CD4-positive, alpha-beta T cell treated with Interleukin-17A for 4 hours (primary cell): ENCODE results near the gene PALLD.

ENCODE experiments used
- DNase-seq: peaks from one replicate; pipeline ENCODE4 v3.0.0-alpha.2; 2020; ENCODE audit warnings: mixed read lengths

Gene PALLD

DNA sequence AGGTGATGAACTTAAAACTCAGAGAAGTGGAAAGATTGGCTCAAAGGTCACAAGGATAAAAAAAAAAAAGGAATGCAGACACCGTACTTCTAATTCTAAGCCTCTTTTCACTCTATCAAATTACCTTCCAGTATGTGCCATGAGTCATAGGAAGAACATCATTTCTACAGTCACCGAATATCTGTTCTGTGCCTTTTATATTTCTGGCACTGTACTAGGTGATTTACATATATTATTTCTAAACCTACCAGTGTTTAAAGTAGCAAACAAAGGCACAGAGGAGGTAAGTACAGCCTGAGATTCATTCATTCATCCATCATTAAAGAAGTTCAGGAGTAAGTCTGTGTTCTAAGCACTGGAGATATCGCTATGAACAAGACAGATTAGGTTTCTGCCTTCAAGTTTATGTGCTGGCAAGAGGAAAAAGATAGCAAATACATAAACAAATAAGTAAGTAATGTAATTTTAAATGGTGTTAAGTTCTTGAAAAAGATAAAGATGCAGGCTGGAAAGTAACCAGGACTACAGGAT, 65.3 kb downstream of the PALLD start:
- DNase-seq = no peak

DNA sequence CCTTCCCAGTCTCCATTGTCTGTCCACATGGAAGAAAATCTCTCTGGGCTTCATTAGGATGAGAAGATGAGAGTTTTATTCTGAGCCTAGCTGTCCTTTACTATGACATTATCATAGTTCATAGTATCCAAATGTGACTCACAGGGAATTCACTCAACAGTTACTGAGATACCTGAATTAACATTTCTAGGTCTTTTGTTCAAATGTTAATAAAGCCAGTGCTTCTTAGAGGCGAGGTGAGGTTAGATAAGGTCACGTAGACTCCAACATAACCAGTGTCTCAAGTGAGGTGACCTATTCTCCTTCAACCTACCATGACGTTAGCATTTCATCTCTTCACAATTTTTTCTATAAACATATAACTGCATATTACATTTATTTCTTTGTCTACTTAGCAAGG, 67.2 kb downstream of the PALLD start:
- no peak for DNase-seq

DNA sequence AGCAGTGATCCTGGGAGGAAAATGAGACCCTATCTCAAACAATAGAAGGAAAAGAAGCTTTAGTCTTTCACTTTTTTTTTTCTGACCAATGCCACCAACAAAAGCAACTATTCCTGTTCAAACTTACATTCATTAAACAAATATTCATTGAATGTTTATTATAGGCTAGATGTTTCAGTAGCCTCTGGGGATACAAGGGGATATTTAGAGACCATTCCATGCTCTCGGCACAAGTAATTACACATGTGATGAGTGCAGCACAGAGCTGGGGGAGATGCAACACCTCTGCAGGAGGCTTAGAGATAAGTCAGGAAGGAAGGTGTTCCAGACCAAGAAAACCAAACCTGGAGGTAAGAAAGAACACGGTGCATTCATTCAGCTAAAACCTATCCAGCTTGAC, 68.3 kb downstream of the PALLD start:
- DNase-seq = no peak

DNA sequence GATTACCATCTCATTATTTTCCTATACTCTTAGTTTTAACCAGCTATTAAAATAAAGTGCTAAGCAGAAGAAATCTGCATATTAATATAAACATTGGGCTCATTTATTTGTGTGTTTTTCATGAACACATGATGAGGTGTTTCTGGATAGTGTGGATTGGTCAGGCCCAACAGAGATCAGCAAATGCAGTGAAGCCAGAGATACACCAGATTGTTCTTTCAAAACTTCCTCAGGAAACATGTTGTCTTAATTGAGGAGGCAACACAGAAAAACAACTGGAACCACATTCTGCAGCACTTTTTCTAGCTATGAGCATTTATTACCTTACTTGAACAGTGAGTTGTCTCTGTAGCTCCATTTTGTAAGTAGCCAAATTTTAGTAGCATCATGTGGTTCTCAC, 69.9 kb downstream of the PALLD start:
- DNase-seq = no peak

DNA sequence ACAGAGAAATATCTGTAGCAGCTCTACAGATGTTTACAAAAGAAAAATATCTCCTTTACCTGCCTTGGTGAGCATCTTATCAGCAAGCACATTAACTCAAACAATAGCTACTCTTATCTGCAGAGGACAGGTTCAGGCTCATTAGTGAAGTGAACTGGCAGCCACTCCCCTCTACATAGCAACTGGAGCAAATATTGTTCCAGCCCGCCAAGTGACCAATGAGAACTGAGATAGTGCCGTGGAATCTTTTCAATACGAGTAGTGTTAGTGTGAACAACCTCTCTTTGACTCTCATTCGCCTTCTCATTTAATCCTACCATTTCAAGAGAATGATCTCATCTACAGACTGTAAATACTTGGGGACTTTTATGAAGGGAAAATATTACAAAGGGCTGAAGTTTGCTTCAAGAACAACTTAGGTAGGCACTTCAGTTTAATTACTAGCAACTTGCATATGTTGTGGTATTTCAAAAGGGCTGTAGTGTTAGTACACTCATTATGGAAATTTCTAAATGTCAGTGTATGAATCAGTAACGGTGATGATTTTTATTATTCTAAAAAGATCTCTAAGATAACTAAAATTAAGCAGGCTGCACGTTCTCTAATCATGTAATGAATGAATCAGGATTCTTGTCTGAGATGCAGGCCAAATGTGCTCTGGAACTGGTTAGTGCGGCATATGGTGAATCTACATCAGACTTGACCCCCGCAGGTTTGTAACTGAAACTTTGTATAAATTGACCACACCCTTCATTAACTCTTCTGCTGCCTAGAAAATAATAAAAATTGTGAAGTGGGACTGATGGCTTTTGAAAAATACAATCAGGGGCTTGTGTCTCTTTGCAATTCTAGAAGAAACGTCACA, 72.4 kb downstream of the PALLD start:
- DNase-seq = no peak

DNA sequence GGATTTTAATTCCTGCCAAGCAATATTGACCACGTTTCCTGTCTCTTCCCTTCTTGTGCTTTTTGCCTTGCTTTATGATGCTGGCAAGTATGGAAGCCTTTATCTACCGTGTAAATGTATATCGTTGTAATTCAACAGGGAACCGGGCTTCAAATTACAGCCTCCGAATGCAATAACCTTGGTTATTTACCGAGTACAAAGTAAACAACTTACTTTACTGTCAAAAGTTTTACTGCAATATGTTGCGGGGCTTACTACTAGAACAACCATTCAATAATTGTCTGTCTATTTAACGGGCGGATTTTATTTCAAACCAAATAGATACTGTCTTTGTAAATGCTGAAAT, 73.1 kb downstream of the PALLD start:
- DNase-seq = no peak

DNA sequence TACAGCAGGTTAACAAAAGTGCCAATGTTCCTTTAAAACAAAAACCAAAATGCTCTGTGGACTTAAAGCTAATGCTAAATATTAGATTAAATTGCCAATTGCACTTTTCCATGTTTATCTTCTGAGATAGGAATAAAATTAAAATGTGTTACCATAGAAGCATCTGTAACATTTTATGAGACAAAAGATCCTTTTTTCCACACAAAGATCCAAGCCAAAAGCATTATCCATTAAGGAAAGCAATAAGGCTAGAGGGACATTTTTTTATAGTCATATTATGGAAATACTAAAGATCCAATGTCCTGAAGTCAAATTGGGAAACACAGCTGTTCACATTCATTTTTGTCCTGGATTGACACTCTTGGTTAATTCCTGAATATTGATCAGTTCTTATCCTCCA, 73.6 kb downstream of the PALLD start:
- DNase-seq = no peak

DNA sequence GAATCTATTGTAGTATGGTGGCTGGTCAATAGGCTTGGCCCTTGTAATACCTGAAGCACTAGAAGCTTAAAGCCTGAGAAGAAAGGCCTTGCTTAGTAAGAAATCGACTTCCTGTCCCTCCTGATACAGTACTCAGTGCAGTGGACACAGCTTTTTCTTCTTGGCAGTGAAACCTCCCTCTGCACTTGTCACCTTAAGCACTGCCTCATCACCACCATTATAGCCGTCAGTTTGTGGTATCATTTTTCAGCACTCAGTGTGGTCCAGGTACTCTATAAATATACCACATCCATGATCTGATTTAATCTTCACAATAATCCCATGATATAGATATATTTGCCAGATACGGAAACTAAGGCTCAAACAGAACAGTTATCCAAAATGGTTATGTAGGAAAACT, 75.2 kb downstream of the PALLD start:
- no peak for DNase-seq

DNA sequence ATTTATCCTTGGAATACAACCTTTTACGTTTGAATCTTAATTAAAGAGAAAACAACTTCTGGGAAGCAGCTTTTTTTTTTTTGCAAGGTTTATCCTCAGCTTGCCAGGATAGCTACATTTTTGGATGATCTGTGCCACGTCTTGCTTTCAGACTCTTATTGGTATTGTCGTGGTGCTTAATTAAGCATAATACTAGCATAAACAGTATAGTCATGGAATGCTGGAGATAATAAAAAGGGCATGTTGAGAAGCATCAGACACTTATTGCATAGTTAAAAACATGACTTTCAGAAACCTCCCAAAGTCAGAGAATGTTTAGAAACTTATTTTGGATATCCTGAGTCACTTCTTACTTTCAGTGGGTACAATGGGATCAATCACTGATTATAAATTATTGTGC, 77.0 kb downstream of the PALLD start:
- DNase-seq = no peak

DNA sequence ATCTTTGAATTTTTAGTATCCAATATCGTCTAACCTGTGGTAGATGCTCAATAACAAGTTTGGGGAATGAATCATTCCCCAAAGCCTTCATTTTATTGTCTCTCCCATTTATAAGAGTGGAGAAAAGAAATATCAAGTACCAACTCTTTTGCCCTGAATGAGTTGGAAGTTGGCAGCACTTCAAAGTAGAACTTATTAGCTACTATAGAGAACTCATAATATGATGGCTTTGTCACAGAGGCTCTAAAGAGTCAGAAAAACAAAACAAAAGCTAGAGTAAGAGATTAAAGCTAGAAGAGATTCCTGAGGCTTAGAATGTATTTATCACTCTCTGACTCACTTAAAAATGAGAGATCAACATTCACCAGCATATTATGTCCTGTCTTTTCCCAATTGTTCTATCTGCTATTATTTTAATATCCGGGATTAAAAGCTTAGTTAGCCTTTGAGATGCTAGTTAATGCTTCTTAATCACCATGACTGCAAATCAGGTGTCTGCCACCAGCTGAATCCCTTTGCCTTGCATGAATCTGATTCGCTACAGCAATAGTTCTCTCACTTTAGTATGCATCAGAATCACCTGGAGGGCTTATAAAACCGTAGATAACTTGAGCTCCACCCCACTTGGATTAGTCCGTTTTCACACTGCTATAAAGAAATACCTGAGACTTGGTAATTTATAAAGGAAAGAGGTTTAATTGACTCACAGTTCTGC, 77.9 kb downstream of the PALLD start:
- DNase-seq = no peak

DNA sequence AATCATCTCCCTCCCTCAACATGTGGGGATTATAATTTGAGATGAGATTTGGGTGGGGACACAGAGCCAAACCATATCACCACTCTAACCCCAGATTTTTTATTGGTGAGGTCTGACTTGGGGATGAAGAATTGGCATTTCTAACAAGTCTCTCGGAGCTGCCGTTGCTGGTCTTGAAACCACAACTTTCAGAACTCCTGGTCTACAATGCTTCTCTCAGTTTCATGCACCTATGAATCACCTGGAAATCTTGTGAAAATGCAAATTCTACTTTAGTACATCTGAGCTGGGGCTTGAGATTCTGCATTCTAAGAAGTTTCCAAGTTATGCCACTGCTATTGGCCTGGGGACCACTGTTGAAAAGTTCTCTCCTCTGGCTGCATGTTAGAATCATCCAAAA, 78.6 kb downstream of the PALLD start:
- DNase-seq = no peak

DNA sequence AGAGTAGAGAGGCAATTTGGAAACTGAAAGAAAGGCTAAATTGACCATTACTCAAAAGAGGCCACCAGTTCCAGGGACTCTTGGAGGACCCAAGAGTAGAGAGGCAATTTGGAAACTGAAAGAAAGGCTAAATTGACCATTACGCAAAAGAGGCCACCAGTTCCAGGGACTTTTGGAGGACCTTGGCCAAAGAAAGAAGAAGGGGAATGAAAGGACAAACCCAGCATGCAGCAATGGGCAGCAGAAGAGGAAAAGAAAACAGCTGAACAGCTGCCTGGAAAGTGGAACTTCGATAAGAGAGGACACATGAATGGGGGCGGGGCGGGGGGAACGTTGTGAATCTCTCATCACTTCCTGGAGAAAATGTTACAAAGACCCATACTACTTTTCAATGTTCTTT, 80.8 kb downstream of the PALLD start:
- no peak for DNase-seq

DNA sequence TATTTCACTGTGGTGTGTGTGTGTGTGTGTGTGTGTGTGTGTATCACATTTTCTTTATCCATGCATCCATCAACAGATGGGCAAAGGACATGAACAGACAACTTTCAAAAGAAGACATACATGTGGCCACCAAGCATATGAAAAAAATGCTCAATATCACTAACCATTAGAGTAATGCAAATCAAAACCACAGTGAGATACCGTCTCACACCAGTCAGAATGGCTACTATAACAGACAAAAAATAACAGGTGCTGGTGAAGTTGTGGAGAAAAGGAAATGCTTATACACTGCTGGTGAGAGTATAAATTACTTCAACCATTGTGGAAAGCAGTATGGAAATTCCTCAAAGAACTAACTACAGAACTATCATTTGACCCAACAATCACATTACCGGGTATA, 83.4 kb downstream of the PALLD start:
- no peak for DNase-seq

DNA sequence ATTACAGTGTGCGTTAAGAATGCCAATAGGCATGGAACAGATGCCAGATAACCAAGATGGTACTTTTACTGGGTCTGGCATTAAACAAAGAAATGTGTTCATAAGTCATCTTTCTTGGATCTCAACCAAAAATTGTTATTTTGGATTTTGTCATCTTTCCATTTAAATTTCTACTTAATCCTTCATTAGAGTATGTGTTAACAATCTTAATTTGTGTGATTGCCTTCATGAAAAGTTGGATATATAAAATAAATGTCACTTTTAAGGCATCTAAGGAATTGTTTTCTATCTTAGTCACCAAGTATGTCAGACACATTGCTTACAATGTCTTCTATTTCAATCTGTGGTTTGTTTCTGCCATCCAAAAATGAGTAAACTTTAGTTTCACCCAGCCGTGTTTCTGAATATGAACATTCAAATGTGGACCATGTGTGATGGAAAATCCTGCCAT, 87.5 kb downstream of the PALLD start:
- no peak for DNase-seq

DNA sequence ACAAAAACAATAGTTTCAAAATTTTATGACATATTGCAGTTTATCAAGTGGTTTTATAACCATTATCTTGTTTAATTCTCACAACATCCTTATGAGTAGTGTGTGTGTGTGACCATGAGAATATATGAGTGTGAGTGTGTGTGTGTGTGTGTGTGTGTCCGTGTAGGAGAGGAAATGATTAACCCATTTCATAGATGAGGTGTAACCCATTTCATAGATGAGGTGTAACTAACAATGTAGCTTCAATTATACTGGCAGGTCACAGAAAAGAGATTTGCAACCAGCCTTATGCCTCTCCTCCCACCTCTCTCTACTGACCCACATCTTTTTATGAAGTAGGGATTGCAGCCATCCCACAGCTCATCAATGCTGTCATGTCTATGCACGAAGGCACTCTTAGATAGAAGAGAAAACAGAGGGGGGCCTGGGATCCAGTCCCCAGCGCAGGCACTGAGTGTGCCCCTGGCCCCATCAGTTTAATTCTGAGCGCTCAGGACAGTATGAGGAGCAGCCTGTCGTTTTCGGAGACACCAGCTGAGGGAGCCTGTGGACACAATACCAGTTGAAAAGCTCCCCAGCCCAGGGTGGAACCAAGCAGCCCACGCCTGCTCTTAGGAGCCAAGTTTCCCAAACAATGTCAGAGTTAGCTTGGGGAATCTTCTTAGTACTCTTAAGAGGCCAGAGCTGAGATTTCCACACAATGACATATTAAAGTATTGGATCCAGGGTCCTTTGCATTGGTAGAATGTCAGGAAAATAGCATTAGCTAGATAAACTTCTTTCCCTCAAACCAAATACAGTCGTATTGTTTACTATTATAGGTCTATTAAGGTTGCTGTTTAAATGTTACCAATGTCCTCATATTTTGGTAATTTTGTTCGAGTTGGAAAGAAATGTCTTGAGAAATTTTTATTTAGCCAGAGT, 88.6 kb downstream of the PALLD start:
- DNase-seq = peak; percentile 5

DNA sequence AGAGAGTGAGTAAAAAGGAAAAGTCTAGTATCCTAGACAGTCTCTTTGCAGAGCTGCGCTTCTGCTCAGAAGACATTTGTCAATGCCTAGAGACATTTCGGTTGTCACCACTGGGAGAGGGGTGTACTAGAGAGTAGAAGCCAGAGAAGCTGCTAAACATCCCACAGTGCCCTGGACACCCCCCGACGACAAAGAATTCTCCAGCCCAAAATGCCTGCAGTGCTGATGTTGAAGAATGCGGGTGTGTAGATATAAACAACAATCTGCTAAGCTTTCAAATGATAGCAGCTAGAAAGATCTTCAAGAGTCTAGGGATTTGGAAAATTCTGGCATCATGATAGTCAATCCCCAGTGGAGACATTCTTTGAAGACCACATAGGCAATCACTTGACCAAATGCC, 90.1 kb downstream of the PALLD start:
- no peak for DNase-seq

DNA sequence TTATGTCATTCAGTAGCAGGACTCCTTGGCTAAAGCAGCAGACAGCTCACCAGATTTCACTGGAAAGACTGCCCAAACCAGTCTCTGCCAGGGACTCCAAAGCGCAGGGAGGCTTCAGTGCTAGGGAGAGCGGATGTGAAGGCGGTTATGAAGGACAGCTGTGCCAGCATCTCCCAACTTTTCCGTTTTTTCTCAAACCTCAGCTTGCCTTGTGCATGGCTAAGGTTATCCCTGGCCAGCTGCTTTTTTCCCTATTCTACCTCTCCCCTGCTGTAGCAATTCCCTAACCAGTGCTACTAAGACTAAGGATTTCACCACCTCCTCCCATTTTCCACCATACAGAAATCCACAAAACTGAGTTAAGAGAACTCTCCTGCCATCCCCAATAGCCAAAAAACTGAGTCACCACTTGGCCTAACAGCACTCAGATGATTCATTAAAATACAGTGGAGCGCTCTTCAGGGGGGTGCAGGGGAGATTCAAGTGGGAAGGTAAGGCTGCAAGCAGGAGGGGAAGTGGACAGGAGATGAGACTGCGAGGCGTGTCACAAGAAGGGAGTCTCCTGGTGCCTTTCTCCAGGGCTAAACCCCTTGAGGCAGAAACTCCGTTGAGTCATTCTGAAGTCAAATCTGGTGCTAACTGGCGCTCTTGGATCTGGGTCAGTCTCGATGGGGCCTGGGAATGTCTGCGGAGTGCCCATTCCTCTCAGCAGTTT, 90.7 kb downstream of the PALLD start:
- DNase-seq = no peak

DNA sequence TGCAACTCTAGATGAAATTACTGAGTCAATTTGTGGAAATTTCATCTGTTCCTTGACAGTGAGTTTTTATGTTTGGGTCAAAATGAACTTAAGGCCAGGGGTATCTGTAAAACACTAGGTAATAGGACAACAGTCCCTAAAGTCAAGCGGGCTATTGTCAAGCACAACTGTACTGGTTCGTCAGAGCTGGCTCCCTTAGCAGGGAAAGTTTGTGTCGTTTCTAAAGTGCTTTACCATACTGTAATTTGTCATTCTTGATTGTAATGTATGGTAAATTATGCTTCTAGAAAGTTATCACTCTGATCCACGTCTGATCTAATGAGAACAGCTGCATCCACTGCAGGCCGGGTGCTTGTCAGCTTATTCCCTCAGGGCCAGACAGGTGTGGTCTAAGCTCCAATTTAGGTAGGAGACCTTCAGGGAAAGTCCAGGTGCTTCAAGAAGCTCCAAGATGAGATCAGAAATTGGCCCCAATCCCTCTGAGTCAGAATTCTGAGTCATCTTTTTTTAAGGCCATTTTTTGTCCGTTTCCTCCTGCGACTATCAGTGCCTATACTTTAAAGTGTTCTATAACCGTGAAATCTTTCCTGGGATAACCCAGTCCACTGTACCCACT, 92.2 kb downstream of the PALLD start:
- no peak for DNase-seq

DNA sequence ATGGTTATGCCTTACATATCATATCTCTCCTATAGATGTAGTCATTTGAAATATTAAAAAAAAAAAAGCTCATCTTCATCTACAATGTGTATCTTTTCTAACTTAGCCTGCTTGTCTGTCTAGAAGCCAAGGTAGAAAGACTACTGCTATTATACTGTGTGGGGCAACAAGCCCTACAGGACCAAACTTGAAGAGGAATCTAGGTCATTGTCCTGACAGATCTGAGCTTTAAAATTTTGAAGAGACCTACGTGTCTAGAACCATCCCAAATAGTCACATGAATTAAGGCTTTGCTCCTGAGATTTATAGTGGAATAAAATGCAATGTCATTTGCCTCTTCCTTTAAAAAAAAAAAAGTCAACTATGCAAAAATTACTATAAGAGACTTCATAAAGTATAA, 95.8 kb downstream of the PALLD start:
- no peak for DNase-seq

DNA sequence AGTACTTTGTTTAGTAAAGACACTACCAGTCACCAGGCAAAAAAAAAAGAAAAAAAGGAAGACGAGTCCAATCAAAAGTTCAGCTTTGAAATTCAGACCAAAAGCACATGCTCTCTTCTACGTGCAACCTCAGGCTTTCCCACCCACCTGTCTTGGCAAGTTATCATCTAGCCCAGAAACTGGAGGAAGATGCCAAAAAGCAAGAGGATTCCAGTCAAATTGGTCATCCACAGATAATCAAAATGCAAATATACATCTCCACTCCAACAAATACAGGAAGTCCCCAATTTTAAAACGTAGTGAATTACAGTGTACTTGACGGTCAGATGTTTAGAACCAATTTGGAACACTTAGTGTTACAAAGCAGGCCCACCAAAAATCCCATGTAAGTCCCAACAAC, 96.5 kb downstream of the PALLD start:
- DNase-seq = no peak

DNA sequence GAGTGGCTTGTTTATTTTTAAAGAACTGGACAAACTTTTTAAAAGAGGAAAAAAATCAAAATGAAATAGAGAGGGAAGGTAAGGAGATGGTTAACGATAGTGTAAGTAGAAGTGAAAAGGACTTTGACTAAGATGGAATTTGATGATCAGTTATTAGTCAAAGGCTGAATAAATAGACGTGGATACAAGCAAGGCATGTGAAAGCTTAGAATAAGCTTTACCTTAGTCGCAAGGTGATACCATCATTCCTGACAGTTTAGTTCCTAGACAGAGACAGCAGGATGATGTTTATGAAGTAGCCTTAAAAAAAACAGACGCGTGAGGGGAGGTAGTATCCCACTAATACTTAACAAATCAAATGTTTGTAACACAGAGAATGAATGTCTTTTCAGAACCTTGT, 97.3 kb downstream of the PALLD start:
- no peak for DNase-seq

DNA sequence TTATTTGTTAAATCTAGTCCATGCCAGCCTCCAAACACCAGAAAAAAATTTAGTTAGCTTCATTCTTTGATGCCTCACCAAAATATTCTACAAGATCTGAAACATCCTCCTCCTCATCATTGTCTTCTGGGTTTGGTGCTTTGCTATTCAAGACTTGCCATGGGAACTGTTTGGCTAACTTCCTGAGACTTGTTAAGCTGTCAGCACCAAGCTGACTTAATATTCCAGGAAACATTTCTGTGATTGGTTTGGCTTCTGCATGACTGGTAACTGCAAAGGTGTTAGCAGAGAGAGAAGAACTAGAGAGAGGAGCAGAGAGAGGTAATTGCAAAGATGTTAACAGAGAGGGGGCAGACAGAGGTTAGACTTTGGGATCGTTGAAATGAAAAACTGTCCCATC, 101.3 kb downstream of the PALLD start:
- no peak for DNase-seq
